Measurements from ENCODE around the gene GLYATL1B. TPM values are rescaled to one million over a fixed set of nuclear protein-coding genes. Genes with fewer than 3 reads are reported as not detected.

Gene GLYATL1B
- total and polyA plus RNA-seq, 12 donors: not detected

GRCh38 chr11:59114344-59114743 is 28.2 kb downstream of the GLYATL1B start:
- Histone ChIP-seq H3K36me3 (replicated peaks in 1 of 2) (no peaks in the 10 kb centered on the region), H3K9me3 (replicated peaks in 1 of 3) (no peaks in the 10 kb centered on the region), H3K4me1 (replicated peaks in 1 of 2) (no peaks in the 10 kb centered on the region), H3K4me3 (no peak overlapping the region), H3K27me3 (no peaks in the 10 kb centered on the region), H3K27ac (no peak overlapping the region)
- WGBS, 4 donors: 91 to 99% (median 98%) methylated on average over 3 of the region's 3 CpGs
- TF ChIP-seq CTCF (IDR thresholded peaks at IDR 0.05) (no peak), POLR2A (IDR thresholded peaks at IDR 0.05) (no peak)
- no peak for DNase-seq
- intact Hi-C loops (cut with DNase I): no loop called here

- DNase-seq: no peak
- intact Hi-C loops (cut with DNase I): no loop called here
- H3K4me1 ChIP-seq (replicated peaks in 1 of 2): no peaks in the 10 kb centered on the region
- no peaks in the 10 kb centered on the region for H3K9me3 ChIP-seq (replicated peaks in 1 of 3)
- no peaks in the 10 kb centered on the region for H3K36me3 ChIP-seq (replicated peaks in 1 of 2)
- TF ChIP-seq POLR2A (IDR thresholded peaks at IDR 0.05) (no peak), CTCF (IDR thresholded peaks at IDR 0.05) (no peak)
- H3K27me3 ChIP-seq: no peaks in the 10 kb centered on the region
- H3K27ac ChIP-seq: no peak overlapping the region
- 95 to 100% (median 99%) methylated on average over 1 of the region's 1 CpG for WGBS, 4 donors
- no peak overlapping the region for H3K4me3 ChIP-seq
Observed at GRCh38 chr11:59115553-59115952, 29.4 kb downstream of the GLYATL1B start.

GRCh38 chr11:59117774-59118173 is 31.7 kb downstream of the GLYATL1B start:
- H3K27ac ChIP-seq: no peak overlapping the region
- no peak overlapping the region for H3K4me3 ChIP-seq
- H3K9me3 ChIP-seq (replicated peaks in 1 of 3): no peaks in the 10 kb centered on the region
- intact Hi-C loops (cut with DNase I): no loop called here
- no peaks in the 10 kb centered on the region for H3K4me1 ChIP-seq (replicated peaks in 1 of 2)
- no peak for TF ChIP-seq POLR2A (IDR thresholded peaks at IDR 0.05)
- TF ChIP-seq CTCF (IDR thresholded peaks at IDR 0.05): no peak
- 92 to 99% (median 95%) methylated on average over 2 of the region's 2 CpGs for WGBS, 4 donors
- H3K27me3 ChIP-seq: no peaks in the 10 kb centered on the region
- no peak for DNase-seq
- no peaks in the 10 kb centered on the region for H3K36me3 ChIP-seq (replicated peaks in 1 of 2)

GRCh38 chr11:59119826-59120225 is 33.7 kb downstream of the GLYATL1B start:
- TF ChIP-seq CTCF (IDR thresholded peaks at IDR 0.05) (no peak), POLR2A (IDR thresholded peaks at IDR 0.05) (no peak)
- H3K4me1 ChIP-seq (replicated peaks in 1 of 2): no peaks in the 10 kb centered on the region
- no peak overlapping the region for H3K4me3 ChIP-seq
- no peaks in the 10 kb centered on the region for H3K27me3 ChIP-seq
- H3K36me3 ChIP-seq (replicated peaks in 1 of 2): no peaks in the 10 kb centered on the region
- no peak for DNase-seq
- H3K9me3 ChIP-seq (replicated peaks in 1 of 3): no peaks in the 10 kb centered on the region
- intact Hi-C loops (cut with DNase I): no loop called here
- H3K27ac ChIP-seq: no peak overlapping the region
